ENCODE results near the gene NGDN.

GRCh38 chr14:23457587-23458445 is 11.7 kb upstream of the NGDN start:
- TF ChIP-seq, protein P1, sequence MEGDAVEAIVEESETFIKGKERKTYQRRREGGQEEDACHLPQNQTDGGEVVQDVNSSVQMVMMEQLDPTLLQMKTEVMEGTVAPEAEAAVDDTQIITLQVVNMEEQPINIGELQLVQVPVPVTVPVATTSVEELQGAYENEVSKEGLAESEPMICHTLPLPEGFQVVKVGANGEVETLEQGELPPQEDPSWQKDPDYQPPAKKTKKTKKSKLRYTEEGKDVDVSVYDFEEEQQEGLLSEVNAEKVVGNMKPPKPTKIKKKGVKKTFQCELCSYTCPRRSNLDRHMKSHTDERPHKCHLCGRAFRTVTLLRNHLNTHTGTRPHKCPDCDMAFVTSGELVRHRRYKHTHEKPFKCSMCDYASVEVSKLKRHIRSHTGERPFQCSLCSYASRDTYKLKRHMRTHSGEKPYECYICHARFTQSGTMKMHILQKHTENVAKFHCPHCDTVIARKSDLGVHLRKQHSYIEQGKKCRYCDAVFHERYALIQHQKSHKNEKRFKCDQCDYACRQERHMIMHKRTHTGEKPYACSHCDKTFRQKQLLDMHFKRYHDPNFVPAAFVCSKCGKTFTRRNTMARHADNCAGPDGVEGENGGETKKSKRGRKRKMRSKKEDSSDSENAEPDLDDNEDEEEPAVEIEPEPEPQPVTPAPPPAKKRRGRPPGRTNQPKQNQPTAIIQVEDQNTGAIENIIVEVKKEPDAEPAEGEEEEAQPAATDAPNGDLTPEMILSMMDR (conservative IDR thresholded peaks at IDR 0.05; ENCODE audit: low read depth, low read length), result no peak
- TF ChIP-seq USF2 (IDR thresholded peaks at IDR 0.05; ENCODE audit: low read depth, low read length) (no peak), POLR2A (IDR thresholded peaks at IDR 0.05; ENCODE audit: low read depth, low read length) (no peak), CEBPB (IDR thresholded peaks at IDR 0.05; ENCODE audit: low read depth, low read length) (no peak), RAD21 (IDR thresholded peaks at IDR 0.05; ENCODE audit: low read length) (no peak), MXI1 (IDR thresholded peaks at IDR 0.05; ENCODE audit: borderline replicate concordance, low read depth, low read length) (no peak)

All from IMR-90 (cell line).